GM12878 (cell line): Measurements from ENCODE around the gene RUBCNL. TPM values are rescaled to one million over a fixed set of nuclear protein-coding genes. Genes with fewer than 3 reads are reported as not detected.

Experiments used
- ATAC-seq: fragments of 200-7000 bp; cut with Tn5 transposase; 3 replicates; pipeline ENCODE4 v1.9.1; 2020; ENCODE audit warnings: mild to moderate bottlenecking, moderate library complexity
- BruUV-seq: library from RNA; stranded (reverse); fragments of 400-500 nt; replicated peaks from 2 replicates; lab custom pipeline; 2021; lab: Mats Ljungman, UMichigan
- CTCF ChIA-PET: fragments of 300-600 bp; sonication (Branson Sonifier 250); formaldehyde crosslinking; extraction: SDS; loops from one replicate; lab custom pipeline; 2021; ENCODE audit warnings: inconsistent platforms; lab: Yijun Ruan, JAX
- POLR2A ChIA-PET: fragments of 350-600 bp; formaldehyde crosslinking; extraction: SDS; loops from one replicate; lab custom pipeline; 2021; ENCODE audit warnings: inconsistent platforms; lab: Charles Lee
- RAD21 ChIA-PET: fragments of 300-600 bp; sonication (Branson Sonifier 250); formaldehyde crosslinking; loops from one replicate; lab custom pipeline; 2023; ENCODE audit warnings: antibody characterized with exemption; ENCODE audit not compliant: unreplicated experiment; lab: Charles Lee
- SMC1A ChIA-PET: fragments of 300-600 bp; sonication (Branson Sonifier 250); formaldehyde crosslinking; loops from one replicate; lab custom pipeline; 2023; ENCODE audit not compliant: unreplicated experiment, uncharacterized antibody; lab: Charles Lee
- DNase-seq: peaks from one replicate; pipeline ENCODE4 v3.0.0-alpha.2; 2011; ENCODE audit warnings: low read depth, low spot score
- FAIRE-seq: peaks from 3 replicates; lab custom pipeline; 2011; peaks lifted over from hg19 to GRCh38; lab: Jason Lieb, UNC
- H2AFZ ChIP-seq: 2 replicates; pipeline ENCODE4 v1.6.0; 2011; ENCODE audit warnings: low read depth, low read length, control low read depth; ENCODE audit not compliant: control insufficient read depth
- H3K27ac ChIP-seq: 2 replicates; pipeline ENCODE4 v1.5.1; 2011; ENCODE audit warnings: control low read depth; ENCODE audit not compliant: control insufficient read depth, insufficient read depth
- H3K27me3 ChIP-seq, 2 experiments: replicated peaks in 1 of 2; 2 replicates each; pipeline versions ENCODE4 v1.6.0 to v1.6.1; 2011; ENCODE audit warnings: low read length in 1 of 2; ENCODE audit not compliant: control insufficient read depth in 2 of 2, insufficient read depth in 2 of 2
- H3K36me3 ChIP-seq, 2 experiments: 2 replicates each; pipeline ENCODE4 v1.5.1; 2011; ENCODE audit warnings: low read length in 1 of 2; ENCODE audit not compliant: control insufficient read depth in 2 of 2, insufficient read depth in 2 of 2
- H3K4me1 ChIP-seq: 2 replicates; pipeline ENCODE4 v1.6.1; 2011; ENCODE audit warnings: mild to moderate bottlenecking, low read length, moderate library complexity, mixed read lengths; ENCODE audit not compliant: control insufficient read depth, insufficient read depth
- H3K4me2 ChIP-seq: 2 replicates; pipeline ENCODE4 v1.6.0; 2011; ENCODE audit warnings: control low read depth; ENCODE audit not compliant: control insufficient read depth, insufficient read depth
- H3K4me3 ChIP-seq: fragments of 200-600 bp; sonication (generic); 2 replicates; pipeline ENCODE4 v1.5.1; 2016
- H3K79me2 ChIP-seq: 2 replicates; pipeline ENCODE4 v1.6.0; 2011; ENCODE audit warnings: low read length; ENCODE audit not compliant: control insufficient read depth, insufficient read depth
- H3K9ac ChIP-seq: 2 replicates; pipeline ENCODE4 v1.8.0; 2011; ENCODE audit warnings: low read length, control low read depth, mixed read lengths; ENCODE audit not compliant: control insufficient read depth, insufficient read depth
- H3K9me3 ChIP-seq: replicated peaks from 3 replicates; pipeline ENCODE4 v1.5.1; 2011; ENCODE audit warnings: mild to moderate bottlenecking, low read length; ENCODE audit not compliant: control insufficient read depth, insufficient read depth
- H4K20me1 ChIP-seq: 2 replicates; pipeline ENCODE4 v1.6.0; 2011; ENCODE audit not compliant: control insufficient read depth, insufficient read depth
- CHD4 ChIP-seq: fragments of 200-600 bp; sonication (generic); IDR thresholded peaks from 2 replicates; pipeline ENCODE4 v1.6.1; 2016; ENCODE audit warnings: mild to moderate bottlenecking
- EGR1 ChIP-seq, 2 experiments: IDR thresholded peaks; 1 replicate in 1 of 2; 2 replicates in 1 of 2; pipeline ENCODE4 v1.6.1; 2011 to 2012; ENCODE audit warnings: low read depth in 2 of 2, low read length in 2 of 2, borderline replicate concordance in 1 of 2, mild to moderate bottlenecking in 1 of 2, moderate library complexity in 1 of 2
- HDGF ChIP-seq: fragments of 450-650 bp; IDR thresholded peaks from 2 replicates; pipeline ENCODE4 v1.6.1; 2016; ENCODE audit warnings: antibody characterized with exemption
- LARP7 ChIP-seq: fragments of 450-650 bp; IDR thresholded peaks from 2 replicates; pipeline ENCODE4 v1.6.1; 2017; ENCODE audit warnings: mild to moderate bottlenecking
- NFYA ChIP-seq: IDR thresholded peaks from 2 replicates; pipeline ENCODE4 v1.6.1; 2011; ENCODE audit warnings: low read depth, mild to moderate bottlenecking, low read length, improper control_type of control experiment, borderline replicate concordance
- PAX5 ChIP-seq: IDR thresholded peaks from 2 replicates; pipeline ENCODE4 v1.6.1; 2011; ENCODE audit warnings: low read depth, low read length, borderline replicate concordance
- POLR2A ChIP-seq: IDR thresholded peaks from 2 replicates; pipeline ENCODE4 v1.6.1; 2011; ENCODE audit warnings: low read depth, mild to moderate bottlenecking, low read length
- RELA ChIP-seq: fragments of 450-650 bp; IDR thresholded peaks from 2 replicates; pipeline ENCODE4 v1.8.0; 2014; ENCODE audit warnings: borderline replicate concordance; ENCODE audit not compliant: partially characterized antibody
- SUZ12 ChIP-seq: fragments of 200-600 bp; sonication (generic); IDR thresholded peaks from one replicate; pipeline ENCODE4 v1.6.1; 2018; ENCODE audit warnings: antibody characterized with exemption, mild to moderate bottlenecking; ENCODE audit not compliant: unreplicated experiment
- WGBS: methylation state at CpG from one replicate; pipeline ENCODE4 v1.1.6; 2016; ENCODE audit warnings: low lambda C conversion rate; ENCODE audit not compliant: insufficient replicate concordance, insufficient coverage; ENCODE audit errors: missing lambda C conversion rate; 5-methylcytosine and 5-hydroxymethylcytosine counted together
- in situ Hi-C: fragments of 300-500 bp; cut with MboI; formaldehyde crosslinking; loops from 9 replicates; pipeline ENCODE4 v1.14.3; 2018; ENCODE audit warnings: mixed read lengths
- intact Hi-C: fragments of 100-400 bp; cut with micrococcal nuclease; formaldehyde crosslinking; loops from one replicate; pipeline ENCODE4 v1.14.2; 2022; ENCODE audit not compliant: unreplicated experiment
- polyA plus RNA-seq, 11 experiments: library from polyadenylated mRNA; depleted of rRNA in 4 of 11; unstranded in 6 of 11; stranded (reverse) in 5 of 11; fragments of >200 nt; fragmentation: Nextera tagmentation in 4 of 11; fragmentation: Illumina TruSeq in 1 of 11; extraction: Ambion mirVana in 4 of 11; extraction: Trizol in 1 of 11; gene quantifications; 1 replicate in 1 of 11; 2 replicates in 10 of 11; pipeline versions ENCODE4 v1.2.1 to v1.2.3, GENCODE V29; 2011 to 2016; ENCODE audit warnings: inconsistent platforms in 2 of 11, missing spikeins in 2 of 11, low read depth in 1 of 11
- total RNA-seq, 4 experiments: library from RNA; depleted of rRNA in 3 of 4; stranded (reverse); fragments of >200 nt in 3 of 4; fragmentation: Illumina TruSeq in 1 of 4; extraction: Trizol in 1 of 4; gene quantifications; 2 replicates each; pipeline versions ENCODE4 v1.2.1 to v1.2.3, GENCODE V29; 2013 to 2021
- TF ChIP-seq, protein P1 (sequence below): fragments of 150-350 bp; IDR thresholded peaks from 2 replicates; pipeline ENCODE4 v1.6.1; 2014; ENCODE audit warnings: mild to moderate bottlenecking, low read depth, low read length
- TF ChIP-seq, protein P2 (sequence below): fragments of 150-350 bp; IDR thresholded peaks from 2 replicates; pipeline ENCODE4 v1.6.1; 2016; ENCODE audit warnings: low read depth, low read length

Gene RUBCNL
- total and polyA plus RNA-seq, 10 of the 15 experiments (the other 5 are each of a cell fraction or from before 2014, with no cell fraction given) = 0.71 to 51.9 (median 38.2) TPM

DNA sequence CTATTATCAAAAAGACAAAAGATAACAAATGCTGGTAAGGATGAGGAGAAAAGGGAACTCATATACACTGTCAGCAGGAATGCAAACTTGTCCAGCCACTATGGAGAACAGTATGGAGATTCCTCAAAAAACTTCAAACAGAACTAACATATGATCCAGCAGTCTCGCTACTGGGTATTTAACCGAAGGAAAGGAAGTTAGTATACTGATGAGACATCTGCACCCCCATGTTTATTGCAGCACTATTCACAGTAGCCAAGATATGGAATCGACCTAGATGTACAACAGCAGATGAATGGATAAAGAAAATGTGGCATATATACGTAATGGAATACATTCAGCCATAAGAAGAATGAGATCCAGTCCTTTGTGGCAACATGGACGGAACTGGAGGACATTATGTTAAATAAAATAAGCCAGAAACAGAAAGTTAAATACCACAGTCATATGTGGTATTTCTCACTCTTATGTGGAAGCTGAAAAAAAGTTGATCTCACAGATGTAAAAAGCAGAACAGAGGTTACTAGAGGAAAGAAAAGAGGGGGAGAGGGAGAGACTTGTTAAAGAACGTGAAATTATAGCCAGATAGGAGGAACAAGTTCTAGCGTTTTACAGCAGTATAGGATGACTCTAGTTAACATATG lies 83.2 kb downstream of the RUBCNL start:
- no peaks in the 10 kb centered on the region for H4K20me1 ChIP-seq
- no peaks in the 10 kb centered on the region for H3K27me3 ChIP-seq
- peaks cover 1% of the 10 kb centered on the region; the same call in 1 of the 3 replicates for H3K9me3 ChIP-seq
- no peaks in the 10 kb centered on the region for H3K79me2 ChIP-seq
- intact Hi-C loops = no loop called here
- DNase-seq (no peak), ATAC-seq (peak; percentile 42), FAIRE-seq (peak; percentile 38)
- ChIA-PET RAD21 (no interaction called here), CTCF (interaction anchor here (1.1 kb wide), 1 partner anchor 18 kb away, joined by 5 read pairs; no protein-coding TSS in a partner anchor), POLR2A (interaction anchor here (0.5 to 0.6 kb wide), 2 partner anchors 111 to 252 kb away, joined by 3 read pairs; no protein-coding TSS in a partner anchor), SMC1A (interaction anchor here (1.0 to 1.8 kb wide), 3 partner anchors 8 to 18 kb away, joined by 4 to 5 read pairs (median 4); no protein-coding TSS in a partner anchor)
- in situ Hi-C loops = no loop called here
- no peak overlapping the region for H3K4me2 ChIP-seq
- no peaks in the 10 kb centered on the region for H3K4me1 ChIP-seq
- no peak for TF ChIP-seq NFYA
- TF ChIP-seq, protein P1, sequence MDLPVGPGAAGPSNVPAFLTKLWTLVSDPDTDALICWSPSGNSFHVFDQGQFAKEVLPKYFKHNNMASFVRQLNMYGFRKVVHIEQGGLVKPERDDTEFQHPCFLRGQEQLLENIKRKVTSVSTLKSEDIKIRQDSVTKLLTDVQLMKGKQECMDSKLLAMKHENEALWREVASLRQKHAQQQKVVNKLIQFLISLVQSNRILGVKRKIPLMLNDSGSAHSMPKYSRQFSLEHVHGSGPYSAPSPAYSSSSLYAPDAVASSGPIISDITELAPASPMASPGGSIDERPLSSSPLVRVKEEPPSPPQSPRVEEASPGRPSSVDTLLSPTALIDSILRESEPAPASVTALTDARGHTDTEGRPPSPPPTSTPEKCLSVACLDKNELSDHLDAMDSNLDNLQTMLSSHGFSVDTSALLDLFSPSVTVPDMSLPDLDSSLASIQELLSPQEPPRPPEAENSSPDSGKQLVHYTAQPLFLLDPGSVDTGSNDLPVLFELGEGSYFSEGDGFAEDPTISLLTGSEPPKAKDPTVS = no peak
- no peak for TF ChIP-seq LARP7
- no peak for TF ChIP-seq RELA
- TF ChIP-seq HDGF = no peak
- TF ChIP-seq, protein P2, sequence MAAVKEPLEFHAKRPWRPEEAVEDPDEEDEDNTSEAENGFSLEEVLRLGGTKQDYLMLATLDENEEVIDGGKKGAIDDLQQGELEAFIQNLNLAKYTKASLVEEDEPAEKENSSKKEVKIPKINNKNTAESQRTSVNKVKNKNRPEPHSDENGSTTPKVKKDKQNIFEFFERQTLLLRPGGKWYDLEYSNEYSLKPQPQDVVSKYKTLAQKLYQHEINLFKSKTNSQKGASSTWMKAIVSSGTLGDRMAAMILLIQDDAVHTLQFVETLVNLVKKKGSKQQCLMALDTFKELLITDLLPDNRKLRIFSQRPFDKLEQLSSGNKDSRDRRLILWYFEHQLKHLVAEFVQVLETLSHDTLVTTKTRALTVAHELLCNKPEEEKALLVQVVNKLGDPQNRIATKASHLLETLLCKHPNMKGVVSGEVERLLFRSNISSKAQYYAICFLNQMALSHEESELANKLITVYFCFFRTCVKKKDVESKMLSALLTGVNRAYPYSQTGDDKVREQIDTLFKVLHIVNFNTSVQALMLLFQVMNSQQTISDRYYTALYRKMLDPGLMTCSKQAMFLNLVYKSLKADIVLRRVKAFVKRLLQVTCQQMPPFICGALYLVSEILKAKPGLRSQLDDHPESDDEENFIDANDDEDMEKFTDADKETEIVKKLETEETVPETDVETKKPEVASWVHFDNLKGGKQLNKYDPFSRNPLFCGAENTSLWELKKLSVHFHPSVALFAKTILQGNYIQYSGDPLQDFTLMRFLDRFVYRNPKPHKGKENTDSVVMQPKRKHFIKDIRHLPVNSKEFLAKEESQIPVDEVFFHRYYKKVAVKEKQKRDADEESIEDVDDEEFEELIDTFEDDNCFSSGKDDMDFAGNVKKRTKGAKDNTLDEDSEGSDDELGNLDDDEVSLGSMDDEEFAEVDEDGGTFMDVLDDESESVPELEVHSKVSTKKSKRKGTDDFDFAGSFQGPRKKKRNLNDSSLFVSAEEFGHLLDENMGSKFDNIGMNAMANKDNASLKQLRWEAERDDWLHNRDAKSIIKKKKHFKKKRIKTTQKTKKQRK = no peak
- no peak for TF ChIP-seq SUZ12
- TF ChIP-seq POLR2A = no peak
- TF ChIP-seq EGR1 (IDR thresholded peaks at IDR 0.05; ENCODE audit: borderline replicate concordance in 1 of 2, low read depth in 2 of 2, low read length in 2 of 2) = no peak
- TF ChIP-seq CHD4 = no peak
- no peak for TF ChIP-seq PAX5
- H3K36me3 ChIP-seq = no peaks in the 10 kb centered on the region
- H3K4me3 ChIP-seq = no peak overlapping the region
- no peak overlapping the region for H3K27ac ChIP-seq
- peak overlapping the region; percentile 51 for H2AFZ ChIP-seq
- no peak overlapping the region for H3K9ac ChIP-seq
- WGBS = 21% methylated on average over 7 of the region's 7 CpGs
- no TSS peak for BruUV-seq
